Astrocyte (in vitro differentiated cells and primary cell): Measurements from ENCODE around the gene NTN3. TPM values are rescaled to one million over a fixed set of nuclear protein-coding genes. Genes with fewer than 3 reads are reported as not detected.

ENCODE experiments used
- DNase-seq: peaks from one replicate; pipeline ENCODE4 v3.0.0-alpha.2; 2010; ENCODE audit warnings: low read depth
- FAIRE-seq: peaks from 2 replicates; lab custom pipeline; 2011; peaks lifted over from hg19 to GRCh38; lab: Jason Lieb, UNC
- H2AFZ ChIP-seq: 2 replicates; pipeline ENCODE4 v1.6.0; 2012; ENCODE audit warnings: low read depth, low read length, inconsistent platforms
- H3K27ac ChIP-seq: 2 replicates; pipeline ENCODE4 v1.5.1; 2011; ENCODE audit warnings: low read depth, low read length, inconsistent platforms
- H3K27me3 ChIP-seq: 2 replicates; pipeline ENCODE4 v1.6.0; 2011; ENCODE audit warnings: low read length, inconsistent platforms; ENCODE audit not compliant: insufficient read depth
- H3K36me3 ChIP-seq: 2 replicates; pipeline ENCODE4 v1.5.1; 2011; ENCODE audit warnings: low read length, inconsistent platforms; ENCODE audit not compliant: insufficient read depth
- H3K4me1 ChIP-seq: 2 replicates; pipeline ENCODE4 v1.5.1; 2011; ENCODE audit warnings: low read length, inconsistent platforms; ENCODE audit not compliant: insufficient read depth
- H3K4me2 ChIP-seq: 2 replicates; pipeline ENCODE4 v1.6.0; 2012; ENCODE audit warnings: low read length, inconsistent platforms
- H3K4me3 ChIP-seq: 2 replicates; pipeline ENCODE4 v1.5.1; 2011; ENCODE audit warnings: low read depth, mild to moderate bottlenecking, low read length, inconsistent platforms; ENCODE audit not compliant: insufficient read depth
- H3K79me2 ChIP-seq: 2 replicates; pipeline ENCODE4 v1.6.0; 2012; ENCODE audit warnings: mild to moderate bottlenecking, low read length, inconsistent platforms; ENCODE audit not compliant: insufficient read depth
- H3K9ac ChIP-seq: 2 replicates; pipeline ENCODE4 v1.6.0; 2012; ENCODE audit warnings: mild to moderate bottlenecking, low read length, inconsistent platforms
- H3K9me3 ChIP-seq: 2 replicates; pipeline ENCODE4 v1.5.1; 2012; ENCODE audit warnings: low read depth, mild to moderate bottlenecking, low read length, inconsistent platforms; ENCODE audit not compliant: insufficient read depth
- H4K20me1 ChIP-seq: 2 replicates; pipeline ENCODE4 v1.6.0; 2012; ENCODE audit warnings: low read length, inconsistent platforms; ENCODE audit not compliant: insufficient read depth
- H3K27ac Mint-ChIP-seq: one replicate; pipeline ENCODE4 v1.8.0; 2021; ENCODE audit warnings: mild to moderate bottlenecking, mixed read lengths; ENCODE audit not compliant: unreplicated experiment
- H3K27me3 Mint-ChIP-seq: one replicate; pipeline ENCODE4 v1.8.0; 2021; ENCODE audit warnings: low read depth, mixed read lengths; ENCODE audit not compliant: unreplicated experiment
- H3K36me3 Mint-ChIP-seq: one replicate; pipeline ENCODE4 v1.8.0; 2021; ENCODE audit warnings: low read depth, mixed read lengths; ENCODE audit not compliant: unreplicated experiment
- H3K4me1 Mint-ChIP-seq: one replicate; pipeline ENCODE4 v1.8.0; 2021; ENCODE audit warnings: low read depth, mixed read lengths; ENCODE audit not compliant: unreplicated experiment
- H3K4me3 Mint-ChIP-seq: one replicate; pipeline ENCODE4 v1.8.0; 2021; ENCODE audit warnings: mild to moderate bottlenecking, moderate library complexity, mixed read lengths; ENCODE audit not compliant: unreplicated experiment
- H3K9me3 Mint-ChIP-seq: one replicate; pipeline ENCODE4 v1.8.0; 2021; ENCODE audit warnings: mild to moderate bottlenecking, mixed read lengths; ENCODE audit not compliant: unreplicated experiment
- CTCF ChIP-seq: IDR thresholded peaks from 2 replicates; pipeline ENCODE4 v1.5.1; 2011; ENCODE audit warnings: low read depth, mild to moderate bottlenecking, inconsistent platforms, low read length, moderate library complexity; ENCODE audit not compliant: insufficient read depth
- EZH2 ChIP-seq: IDR thresholded peaks from 2 replicates; pipeline ENCODE4 v1.6.1; 2012; ENCODE audit warnings: mild to moderate bottlenecking, low read length, inconsistent platforms; ENCODE audit not compliant: insufficient read depth
- total RNA-seq: library from RNA; stranded (reverse); gene quantifications from 2 replicates; pipeline ENCODE4 v1.2.1, GENCODE V29; 2021

The NTN3 gene
- total RNA-seq, 1 donor from 2014 or later = 1.1 TPM

DNA sequence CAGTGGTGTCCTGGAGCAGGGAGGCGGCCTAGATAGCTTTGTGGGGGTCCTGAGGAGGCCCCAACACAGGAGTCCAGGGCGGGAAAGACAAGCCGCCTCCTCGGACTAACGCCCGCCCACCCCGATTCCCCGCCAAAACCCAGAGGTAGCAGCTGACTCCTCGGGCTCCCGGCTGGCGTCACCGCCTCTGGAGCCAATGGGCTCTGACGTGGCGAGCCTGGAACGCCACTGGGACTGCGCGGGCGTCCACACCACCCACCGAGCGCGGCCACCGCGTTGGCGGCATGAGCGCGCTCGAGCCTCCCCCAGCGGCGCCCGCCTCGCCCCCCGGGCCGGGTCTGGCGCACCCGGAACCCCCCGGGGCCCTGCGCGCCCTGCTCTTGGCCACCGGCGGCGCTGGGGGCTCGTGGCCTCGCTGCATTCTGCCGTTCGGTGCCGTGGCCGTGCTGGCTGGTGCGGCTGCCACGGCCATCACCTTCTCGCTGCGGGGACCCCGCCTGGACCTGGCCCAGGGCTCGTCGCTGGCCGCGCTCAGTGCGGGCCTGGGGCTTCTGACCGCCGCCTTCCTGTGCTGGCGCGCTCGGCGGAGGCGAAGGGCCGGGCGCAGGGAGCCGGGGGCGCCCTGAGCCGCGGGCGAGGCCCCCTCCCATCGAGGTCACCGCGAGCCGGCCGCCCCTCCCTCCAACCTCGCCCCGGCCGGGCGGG, 3.4 kb upstream of the NTN3 start:
- TF ChIP-seq EZH2 (no peak), CTCF (no peak)
- Mint-ChIP-seq H3K4me1 (peaks cover 4% of the 10 kb centered on the region), H3K9me3 (no peaks in the 10 kb centered on the region), H3K27ac (peak overlapping the region; percentile 26), H3K36me3 (no peaks in the 10 kb centered on the region), H3K27me3 (peaks cover 12% of the 10 kb centered on the region), H3K4me3 (no peak overlapping the region)
- H3K4me2 ChIP-seq = peak overlapping the region; percentile 89
- no peaks in the 10 kb centered on the region for H3K27me3 ChIP-seq
- H3K9ac ChIP-seq = peak overlapping the region; percentile 61
- no peak for FAIRE-seq
- H3K4me1 ChIP-seq = peaks cover 20% of the 10 kb centered on the region
- no peaks in the 10 kb centered on the region for H3K36me3 ChIP-seq
- DNase-seq = peak; percentile 57
- H3K4me3 ChIP-seq = peak overlapping the region; percentile 54
- no peaks in the 10 kb centered on the region for H3K79me2 ChIP-seq
- H4K20me1 ChIP-seq = peaks cover 11% of the 10 kb centered on the region
- H3K9me3 ChIP-seq = no peaks in the 10 kb centered on the region
- no peak overlapping the region for H3K27ac ChIP-seq
- peak overlapping the region; percentile 54 for H2AFZ ChIP-seq

- no peaks in the 10 kb centered on the region for H3K79me2 ChIP-seq
- H3K4me3 ChIP-seq = peak overlapping the region; percentile 54
- H3K36me3 Mint-ChIP-seq = no peaks in the 10 kb centered on the region
- H3K9me3 Mint-ChIP-seq = no peaks in the 10 kb centered on the region
- peaks cover 12% of the 10 kb centered on the region for H3K27me3 Mint-ChIP-seq
- peaks cover 20% of the 10 kb centered on the region for H3K4me1 ChIP-seq
- peaks cover 6% of the 10 kb centered on the region for H3K4me1 Mint-ChIP-seq
- H3K27ac Mint-ChIP-seq = peak overlapping the region; percentile 47
- TF ChIP-seq EZH2 (no peak), CTCF (no peak)
- peaks cover 17% of the 10 kb centered on the region for H4K20me1 ChIP-seq
- H3K4me2 ChIP-seq = peak overlapping the region; percentile 89
- no peaks in the 10 kb centered on the region for H3K9me3 ChIP-seq
- H3K36me3 ChIP-seq = no peaks in the 10 kb centered on the region
- H3K9ac ChIP-seq = peak overlapping the region; percentile 61
- H3K27ac ChIP-seq = no peak overlapping the region
- DNase-seq = no peak
- no peak overlapping the region for H3K4me3 Mint-ChIP-seq
- no peaks in the 10 kb centered on the region for H3K27me3 ChIP-seq
- H2AFZ ChIP-seq = peak overlapping the region; percentile 54
- no peak for FAIRE-seq
Measured at GRCh38 chr16:2468233-2468724, 2.8 kb upstream of the NTN3 start.
